Esophagus squamous epithelium (tissue), 4 donors: ENCODE data around the gene KHSRP.

ENCODE experiments used
- POLR2A ChIP-seq, 4 donors: fragments of 450-650 bp; IDR thresholded peaks; one replicate each; pipeline ENCODE4 v1.6.1; 2017; ENCODE audit warnings: antibody characterized with exemption in 4 of 4, mild to moderate bottlenecking in 4 of 4, moderate library complexity in 3 of 4
- TF ChIP-seq, protein P1 (sequence below), 6 experiments: fragments of 450-650 bp in 4 of 6; fragments of 200-600 bp in 2 of 6; sonication (generic) in 2 of 6; IDR thresholded peaks; one replicate each; pipeline ENCODE4 v1.5.1; 2016 to 2019; ENCODE audit warnings: antibody characterized with exemption in 6 of 6, mild to moderate bottlenecking in 4 of 6, moderate library complexity in 4 of 6

DNA sequence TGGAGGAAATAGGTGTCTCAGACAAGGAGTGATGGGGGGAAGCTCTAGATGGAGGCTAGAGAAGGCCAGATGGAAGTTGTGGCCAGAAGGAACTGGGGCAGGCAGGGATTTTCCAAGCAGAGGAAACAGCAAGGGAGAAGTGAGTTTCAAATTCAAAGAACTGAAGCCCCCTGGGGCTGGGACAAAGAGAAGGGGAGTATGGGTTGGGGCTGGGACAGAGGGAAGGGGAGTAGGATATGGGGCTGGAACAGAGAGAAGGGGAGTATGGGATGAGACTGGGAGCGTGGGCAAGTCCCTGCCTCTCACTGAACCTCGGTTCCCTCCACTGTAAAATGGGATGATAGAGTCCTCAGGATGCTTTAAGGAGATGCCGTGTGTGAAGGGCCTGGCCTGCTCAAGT lies 29.8 kb downstream of the KHSRP start:
- TF ChIP-seq, protein P1, sequence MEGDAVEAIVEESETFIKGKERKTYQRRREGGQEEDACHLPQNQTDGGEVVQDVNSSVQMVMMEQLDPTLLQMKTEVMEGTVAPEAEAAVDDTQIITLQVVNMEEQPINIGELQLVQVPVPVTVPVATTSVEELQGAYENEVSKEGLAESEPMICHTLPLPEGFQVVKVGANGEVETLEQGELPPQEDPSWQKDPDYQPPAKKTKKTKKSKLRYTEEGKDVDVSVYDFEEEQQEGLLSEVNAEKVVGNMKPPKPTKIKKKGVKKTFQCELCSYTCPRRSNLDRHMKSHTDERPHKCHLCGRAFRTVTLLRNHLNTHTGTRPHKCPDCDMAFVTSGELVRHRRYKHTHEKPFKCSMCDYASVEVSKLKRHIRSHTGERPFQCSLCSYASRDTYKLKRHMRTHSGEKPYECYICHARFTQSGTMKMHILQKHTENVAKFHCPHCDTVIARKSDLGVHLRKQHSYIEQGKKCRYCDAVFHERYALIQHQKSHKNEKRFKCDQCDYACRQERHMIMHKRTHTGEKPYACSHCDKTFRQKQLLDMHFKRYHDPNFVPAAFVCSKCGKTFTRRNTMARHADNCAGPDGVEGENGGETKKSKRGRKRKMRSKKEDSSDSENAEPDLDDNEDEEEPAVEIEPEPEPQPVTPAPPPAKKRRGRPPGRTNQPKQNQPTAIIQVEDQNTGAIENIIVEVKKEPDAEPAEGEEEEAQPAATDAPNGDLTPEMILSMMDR (IDR thresholded peaks at IDR 0.05), result no peak
- no peak for TF ChIP-seq POLR2A (IDR thresholded peaks at IDR 0.05)
